GM23248 (cell line): ENCODE data around the gene ST3GAL3. TPM values are rescaled to one million over a fixed set of nuclear protein-coding genes. Genes with fewer than 3 reads are reported as not detected.

Experiments used
- DNase-seq: peaks from one replicate; pipeline ENCODE4 v3.0.0-alpha.2; 2015
- H2AFZ ChIP-seq: fragments of 200-600 bp; sonication (generic); 2 replicates; pipeline ENCODE4 v1.6.1; 2016; ENCODE audit warnings: antibody characterized with exemption
- H3F3A ChIP-seq: fragments of 200-600 bp; sonication (generic); 2 replicates; pipeline ENCODE4 v1.6.1; 2016; ENCODE audit warnings: mild to moderate bottlenecking, antibody characterized with exemption, mixed run types; ENCODE audit not compliant: insufficient read depth
- H3K27ac ChIP-seq: fragments of 200-600 bp; sonication (generic); 2 replicates; pipeline ENCODE4 v1.5.1; 2016; ENCODE audit warnings: mild to moderate bottlenecking
- H3K27me3 ChIP-seq: fragments of 200-600 bp; sonication (generic); replicated peaks from 2 replicates; pipeline ENCODE4 v1.6.1; 2016; ENCODE audit warnings: mild to moderate bottlenecking; ENCODE audit not compliant: insufficient read depth
- H3K36me3 ChIP-seq: fragments of 200-600 bp; sonication (generic); 2 replicates; pipeline ENCODE4 v1.6.1; 2016; ENCODE audit warnings: low read depth, mild to moderate bottlenecking
- H3K4me1 ChIP-seq: fragments of 200-600 bp; sonication (generic); 2 replicates; pipeline ENCODE4 v1.6.1; 2016; ENCODE audit warnings: mild to moderate bottlenecking; ENCODE audit not compliant: insufficient read depth
- H3K4me2 ChIP-seq: fragments of 200-600 bp; sonication (generic); one replicate; pipeline ENCODE4 v1.6.1; 2016; ENCODE audit warnings: mild to moderate bottlenecking; ENCODE audit not compliant: unreplicated experiment
- H3K4me3 ChIP-seq: fragments of 200-600 bp; sonication (generic); 2 replicates; pipeline ENCODE4 v1.5.1; 2016; ENCODE audit warnings: mild to moderate bottlenecking
- H3K79me2 ChIP-seq: fragments of 200-600 bp; sonication (generic); 2 replicates; pipeline ENCODE4 v1.6.1; 2016; ENCODE audit warnings: mild to moderate bottlenecking; ENCODE audit not compliant: insufficient read depth
- H3K9ac ChIP-seq: fragments of 200-600 bp; sonication (generic); 2 replicates; pipeline ENCODE4 v1.6.1; 2016; ENCODE audit warnings: mild to moderate bottlenecking
- H3K9me2 ChIP-seq: fragments of 200-600 bp; sonication (generic); 2 replicates; pipeline ENCODE4 v1.6.1; 2016; ENCODE audit warnings: mixed run types, mild to moderate bottlenecking, moderate library complexity; ENCODE audit not compliant: insufficient read depth
- H3K9me3 ChIP-seq: fragments of 200-600 bp; sonication (generic); one replicate; pipeline ENCODE4 v1.6.1; 2017; ENCODE audit warnings: low read depth
- H4K20me1 ChIP-seq: fragments of 200-600 bp; sonication (generic); 2 replicates; pipeline ENCODE4 v1.6.0; 2016; ENCODE audit not compliant: insufficient read depth
- EZH2 ChIP-seq: fragments of 200-600 bp; sonication (generic); IDR thresholded peaks from 2 replicates; pipeline ENCODE4 v1.6.1; 2018; ENCODE audit warnings: antibody characterized with exemption, mild to moderate bottlenecking; ENCODE audit not compliant: insufficient read depth, poor library complexity, severe bottlenecking
- EZH2phosphoT487 ChIP-seq: fragments of 200-600 bp; sonication (generic); IDR thresholded peaks from 2 replicates; pipeline ENCODE4 v1.6.1; 2018; ENCODE audit warnings: antibody characterized with exemption, moderate library complexity, mild to moderate bottlenecking, low read depth; ENCODE audit not compliant: insufficient read depth
- WGBS, 2 experiments: methylation state at CpG; one replicate each; pipeline ENCODE4 v1.1.6; 2015 to 2017; ENCODE audit warnings: low lambda C conversion rate in 2 of 2, low coverage in 1 of 2; ENCODE audit errors: missing lambda C conversion rate in 2 of 2; 5-methylcytosine and 5-hydroxymethylcytosine counted together
- in situ Hi-C: fragments of 300-500 bp; cut with MboI; formaldehyde crosslinking; loops from 2 replicates; pipeline ENCODE4 v1.15.0; 2020
- polyA plus RNA-seq: library from polyadenylated mRNA; unstranded; fragments of >200 nt; fragmentation: Nextera tagmentation; extraction: Ambion mirVana; gene quantifications from 2 replicates; pipeline ENCODE4 v1.2.1, GENCODE V29; 2016
- total RNA-seq: library from RNA; depleted of rRNA; stranded (reverse); fragments of >200 nt; shearing (Covaris generic); gene quantifications from 2 replicates; pipeline ENCODE4 v1.2.3, GENCODE V29; 2014

ST3GAL3 gene
- total and polyA plus RNA-seq, 2 experiments from 2014 or later, result 9.7 to 13.8 TPM

DNA sequence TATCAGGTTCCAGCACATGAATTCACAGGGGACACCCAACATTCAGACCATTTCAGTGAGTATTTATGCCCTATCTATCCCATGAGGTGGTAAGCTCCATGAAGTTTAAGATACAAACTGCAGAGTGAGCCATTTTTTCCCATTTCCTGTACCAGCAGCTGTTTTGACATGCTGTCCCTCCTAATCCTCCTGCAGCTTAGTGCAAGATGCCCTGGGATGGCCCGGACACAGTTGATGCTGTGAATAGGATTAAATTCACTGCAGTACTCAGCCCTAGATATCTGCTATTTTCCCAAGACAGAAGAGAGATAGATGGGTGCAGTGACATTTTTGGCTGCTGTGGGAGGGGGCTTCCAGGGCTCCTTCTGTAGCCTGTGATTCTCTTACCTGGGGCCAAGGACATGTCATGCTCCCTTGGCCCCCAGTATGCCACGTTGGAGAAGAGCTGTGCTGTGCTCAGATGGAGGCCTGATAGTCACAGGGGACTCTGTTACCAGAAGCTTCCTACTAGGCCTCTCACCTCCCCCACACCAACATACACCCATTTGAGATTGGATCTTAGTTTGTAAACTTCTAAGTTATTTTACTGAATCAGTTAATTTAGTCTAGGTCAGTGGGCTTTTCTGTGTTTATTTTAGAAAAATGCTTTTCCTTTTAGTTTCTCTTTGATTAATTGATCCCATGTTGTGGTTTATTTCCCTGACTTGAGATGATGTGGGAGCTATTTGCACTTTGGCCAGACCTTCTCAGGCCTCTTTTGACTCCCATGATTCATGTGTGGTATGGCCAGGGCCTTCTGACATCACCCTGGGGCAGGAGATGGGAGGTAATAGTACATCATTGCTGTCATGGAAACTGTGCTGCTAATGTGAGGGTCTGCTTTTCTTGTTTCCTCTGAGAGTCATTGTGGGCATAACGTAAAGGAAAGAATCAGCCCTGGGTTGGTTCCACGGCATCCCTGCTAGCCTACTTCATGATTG lies 92.6 kb downstream of the ST3GAL3 start:
- 0 out of 2 replicates have a peak, but pooled peaks cover 8% of the 10 kb centered on the region for H3K36me3 ChIP-seq
- H3K4me1 ChIP-seq, result peaks cover 18% of the 10 kb centered on the region
- H3K9me3 ChIP-seq, result no peaks in the 10 kb centered on the region
- H3K4me3 ChIP-seq, result no peak overlapping the region
- in situ Hi-C loops, result no loop called here
- H4K20me1 ChIP-seq, result no peaks in the 10 kb centered on the region
- H3F3A ChIP-seq, result no peaks in the 10 kb centered on the region
- H3K4me2 ChIP-seq, result peak overlapping the region; percentile 3
- H3K9ac ChIP-seq, result peak overlapping the region; percentile 52
- TF ChIP-seq EZH2phosphoT487 (no peak), EZH2 (no peak)
- peak; percentile 82 for DNase-seq
- no peaks in the 10 kb centered on the region for H3K79me2 ChIP-seq
- H3K27ac ChIP-seq, result peak overlapping the region; percentile 58
- no peaks in the 10 kb centered on the region for H3K27me3 ChIP-seq
- H2AFZ ChIP-seq, result no peak overlapping the region
- no peaks in the 10 kb centered on the region for H3K9me2 ChIP-seq
- WGBS, 2 experiments, result 77 to 81% methylated on average over 4 of the region's 4 CpGs

DNA sequence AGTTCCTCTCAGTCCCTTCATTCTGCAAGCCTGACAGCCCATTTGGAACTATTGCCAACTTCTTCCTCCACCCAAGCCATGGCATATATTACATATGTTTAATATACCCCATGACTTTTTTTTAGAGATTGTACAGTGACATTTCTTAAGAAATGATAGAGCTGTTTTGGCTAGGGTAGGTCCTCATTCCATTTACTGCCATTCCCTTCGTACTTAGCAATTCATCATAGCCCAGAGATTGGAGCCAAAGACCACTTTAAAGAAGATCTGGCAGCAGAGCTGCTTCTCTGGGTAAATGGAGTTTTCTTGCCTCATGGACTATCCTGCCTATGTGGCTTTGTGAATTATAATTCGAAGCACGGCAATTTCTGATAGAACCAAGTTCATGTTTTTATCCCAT lies 93.4 kb downstream of the ST3GAL3 start:
- Histone ChIP-seq H3K9ac (peak overlapping the region; percentile 16; the same call in 1 of the 2 replicates), H3K27me3 (no peaks in the 10 kb centered on the region), H4K20me1 (no peaks in the 10 kb centered on the region), H3K9me2 (no peaks in the 10 kb centered on the region), H3K36me3 (0 out of 2 replicates have a peak, but pooled peaks cover 8% of the 10 kb centered on the region), H3F3A (no peaks in the 10 kb centered on the region), H2AFZ (no peak overlapping the region), H3K4me1 (peaks cover 18% of the 10 kb centered on the region), H3K79me2 (no peaks in the 10 kb centered on the region), H3K4me2 (no peak overlapping the region), H3K4me3 (no peak overlapping the region), H3K9me3 (no peaks in the 10 kb centered on the region), H3K27ac (peak overlapping the region; percentile 58)
- 95 to 98% methylated on average over 3 of the region's 3 CpGs for WGBS, 2 experiments
- DNase-seq, result no peak
- in situ Hi-C loops, result no loop called here
- TF ChIP-seq EZH2, result no peak
- TF ChIP-seq EZH2phosphoT487, result no peak

DNA sequence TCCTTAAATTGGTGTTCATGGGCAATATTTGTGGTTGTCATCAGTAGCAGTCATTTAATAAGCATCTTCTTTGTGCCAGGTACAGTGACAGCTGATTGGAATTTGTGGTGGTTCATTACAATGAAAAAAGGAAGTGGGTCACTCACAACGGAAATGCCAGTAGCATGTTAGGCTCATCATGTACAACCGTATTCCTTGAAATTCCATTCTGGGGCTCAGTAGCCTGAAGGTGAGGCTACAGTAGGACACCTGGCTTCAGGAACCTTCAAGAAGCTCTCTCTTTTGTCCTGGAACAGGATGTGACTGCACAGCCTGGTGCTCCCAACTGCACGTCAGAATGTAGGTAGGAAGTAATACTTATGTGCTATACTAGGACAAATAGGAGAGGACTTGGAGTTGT lies 93.9 kb downstream of the ST3GAL3 start:
- H3K36me3 ChIP-seq, result 0 out of 2 replicates have a peak, but pooled peaks cover 8% of the 10 kb centered on the region
- DNase-seq, result no peak
- peaks cover 18% of the 10 kb centered on the region for H3K4me1 ChIP-seq
- no peak overlapping the region for H2AFZ ChIP-seq
- no peak overlapping the region for H3K9ac ChIP-seq
- H3K4me3 ChIP-seq, result no peak overlapping the region
- H3K9me3 ChIP-seq, result no peaks in the 10 kb centered on the region
- in situ Hi-C loops, result no loop called here
- H3K9me2 ChIP-seq, result no peaks in the 10 kb centered on the region
- no peak overlapping the region for H3K27ac ChIP-seq
- no peak overlapping the region for H3K4me2 ChIP-seq
- no peaks in the 10 kb centered on the region for H3K27me3 ChIP-seq
- H3K79me2 ChIP-seq, result no peaks in the 10 kb centered on the region
- WGBS, 2 experiments, result 58 to 70% methylated on average over 3 of the region's 3 CpGs
- H3F3A ChIP-seq, result no peaks in the 10 kb centered on the region
- TF ChIP-seq EZH2 (no peak), EZH2phosphoT487 (no peak)
- no peaks in the 10 kb centered on the region for H4K20me1 ChIP-seq

DNA sequence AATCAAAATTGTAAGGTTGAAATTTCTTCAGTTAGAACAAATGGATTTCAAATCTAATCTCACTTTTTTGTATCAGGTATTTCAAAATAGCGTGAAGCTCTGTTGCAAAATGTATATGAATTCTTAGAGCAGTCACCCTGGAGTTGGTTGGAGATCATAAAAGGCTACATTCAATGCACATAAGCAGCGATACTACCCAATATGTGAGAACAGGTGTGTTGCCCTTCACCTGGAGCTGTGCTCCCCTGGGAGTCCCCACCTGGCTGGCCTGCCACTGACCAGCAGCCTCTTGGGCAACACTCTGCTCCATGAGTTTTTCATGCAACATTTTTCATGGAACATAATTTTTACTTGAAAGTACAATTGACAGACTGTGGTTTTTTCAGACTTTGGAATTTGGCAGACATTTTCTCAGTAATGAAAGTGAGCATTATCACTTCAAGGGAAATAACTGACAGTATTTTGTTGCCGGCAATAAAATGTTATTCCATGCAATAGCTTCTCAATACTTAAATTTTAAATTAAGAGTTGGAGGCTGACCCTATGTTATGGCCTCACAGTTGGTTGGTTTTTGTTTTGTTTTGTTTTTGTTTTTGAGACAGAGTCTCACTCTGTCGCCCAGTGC lies 95.1 kb downstream of the ST3GAL3 start:
- no peaks in the 10 kb centered on the region for H3K9me2 ChIP-seq
- no peak overlapping the region for H3K9ac ChIP-seq
- no peaks in the 10 kb centered on the region for H3K27me3 ChIP-seq
- no peak overlapping the region for H3K27ac ChIP-seq
- no peaks in the 10 kb centered on the region for H3F3A ChIP-seq
- H3K4me2 ChIP-seq, result no peak overlapping the region
- H2AFZ ChIP-seq, result no peak overlapping the region
- no peaks in the 10 kb centered on the region for H3K9me3 ChIP-seq
- TF ChIP-seq EZH2phosphoT487 (no peak), EZH2 (no peak)
- H3K36me3 ChIP-seq, result 0 out of 2 replicates have a peak, but pooled peaks cover 6% of the 10 kb centered on the region
- H3K4me3 ChIP-seq, result no peak overlapping the region
- in situ Hi-C loops, result no loop called here
- no peaks in the 10 kb centered on the region for H4K20me1 ChIP-seq
- no peaks in the 10 kb centered on the region for H3K79me2 ChIP-seq
- DNase-seq, result no peak
- peaks cover 18% of the 10 kb centered on the region for H3K4me1 ChIP-seq
- WGBS, 2 experiments, result 97 to 98% methylated on average over 4 of the region's 4 CpGs
